H1 (cell line): ENCODE results near the gene ACER1. TPM values are rescaled to one million over a fixed set of nuclear protein-coding genes. Genes with fewer than 3 reads are reported as not detected.

ENCODE experiments used
- E2F6 ChIP-seq: IDR thresholded peaks from 2 replicates; pipeline ENCODE4 v1.6.1; 2012; ENCODE audit warnings: inconsistent platforms
- KDM4A ChIP-seq: IDR thresholded peaks from one replicate; pipeline ENCODE4 v1.7.1; 2012; ENCODE audit warnings: low read depth, mild to moderate bottlenecking, moderate library complexity, low read length, inconsistent platforms; ENCODE audit not compliant: severe bottlenecking
- polyA plus RNA-seq, 7 experiments: library from polyadenylated mRNA; depleted of rRNA in 3 of 7; stranded (reverse) in 5 of 7; unstranded in 2 of 7; fragments of >200 nt in 5 of 7; fragments of 200-250 nt in 2 of 7; gene quantifications; 1 replicate in 5 of 7; 2 replicates in 1 of 7; 4 replicates in 1 of 7; pipeline versions ENCODE4 v1.2.1 to v1.2.3, GENCODE V29; 2011 to 2013; ENCODE audit warnings: missing spikeins in 2 of 7, mixed read lengths in 2 of 7
- total RNA-seq: library from RNA; stranded (reverse); fragmentation: NEBNext Ultra II Directional; extraction: Animal tissue kit (Norgen Biotek cat#: 25700); gene quantifications from 2 replicates; pipeline ENCODE4 v1.2.1, GENCODE V29; 2021
- TF ChIP-seq, protein P1 (sequence below): IDR thresholded peaks from 2 replicates; pipeline ENCODE4 v1.6.1; 2011; ENCODE audit warnings: low read length, improper control_type of control experiment

Gene ACER1
- total and polyA plus RNA-seq, 2 of the 8 experiments (the other 6 are each of a cell fraction or from before 2014, with no cell fraction given) = 0.05 TPM; not detected in 1

- TF ChIP-seq, protein P1, sequence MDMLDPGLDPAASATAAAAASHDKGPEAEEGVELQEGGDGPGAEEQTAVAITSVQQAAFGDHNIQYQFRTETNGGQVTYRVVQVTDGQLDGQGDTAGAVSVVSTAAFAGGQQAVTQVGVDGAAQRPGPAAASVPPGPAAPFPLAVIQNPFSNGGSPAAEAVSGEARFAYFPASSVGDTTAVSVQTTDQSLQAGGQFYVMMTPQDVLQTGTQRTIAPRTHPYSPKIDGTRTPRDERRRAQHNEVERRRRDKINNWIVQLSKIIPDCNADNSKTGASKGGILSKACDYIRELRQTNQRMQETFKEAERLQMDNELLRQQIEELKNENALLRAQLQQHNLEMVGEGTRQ = no peak
- TF ChIP-seq E2F6 = no peak
- TF ChIP-seq KDM4A = no peak
- TF ChIP-seq, all 59 proteins: peak for 0
Observed at GRCh38 chr19:6259312-6259861, 74.0 kb downstream of the ACER1 start (continued).
